RWPE2 (cell line): Measurements from ENCODE around the gene STUB1.

Experiments used
- ATAC-seq: fragments of 200-7000 bp; cut with Tn5 transposase; 3 replicates; pipeline ENCODE4 v1.9.1; 2021; ENCODE audit warnings: low read depth
- DNase-seq: peaks from one replicate; pipeline ENCODE4 v3.0.0-alpha.2; 2020; ENCODE audit warnings: low spot score
- H3K27ac ChIP-seq: fragments of 450-650 bp; 2 replicates; pipeline ENCODE4 v1.5.1; 2017; ENCODE audit warnings: mild to moderate bottlenecking; ENCODE audit not compliant: poor library complexity, severe bottlenecking
- H3K27me3 ChIP-seq: fragments of 250-450 bp; sonication (Bioruptor Pico); 2 replicates; pipeline ENCODE4 v1.5.1; 2021; ENCODE audit warnings: mild to moderate bottlenecking, moderate library complexity; ENCODE audit not compliant: insufficient read depth, poor library complexity, severe bottlenecking
- H3K36me3 ChIP-seq: fragments of 250-450 bp; sonication (Bioruptor Pico); 2 replicates; pipeline ENCODE4 v1.5.1; 2020; ENCODE audit warnings: low read depth, mild to moderate bottlenecking, moderate library complexity
- H3K4me1 ChIP-seq: fragments of 250-450 bp; sonication (Bioruptor Pico); 2 replicates; pipeline ENCODE4 v1.5.1; 2021; ENCODE audit warnings: mild to moderate bottlenecking, moderate library complexity; ENCODE audit not compliant: insufficient read depth, poor library complexity, severe bottlenecking
- H3K4me3 ChIP-seq: fragments of 250-450 bp; sonication (Bioruptor Pico); 2 replicates; pipeline ENCODE4 v1.5.1; 2021; ENCODE audit warnings: mild to moderate bottlenecking, moderate library complexity; ENCODE audit not compliant: severe bottlenecking
- H3K9me3 ChIP-seq: fragments of 250-450 bp; sonication (Bioruptor Pico); 2 replicates; pipeline ENCODE4 v1.5.1; 2021; ENCODE audit warnings: mild to moderate bottlenecking, moderate library complexity; ENCODE audit not compliant: severe bottlenecking
- CTCF ChIP-seq: fragments of 450-650 bp; IDR thresholded peaks from one replicate; pipeline ENCODE4 v1.5.1; 2017; ENCODE audit warnings: mild to moderate bottlenecking, moderate library complexity; ENCODE audit not compliant: poor library complexity, severe bottlenecking

Gene STUB1

GRCh38 chr16:698911-699671 is 18.9 kb downstream of the STUB1 start:
- DNase-seq = no peak
- TF ChIP-seq CTCF = no peak
- no peaks in the 10 kb centered on the region for H3K27me3 ChIP-seq

GRCh38 chr16:700684-701584 is 20.7 kb downstream of the STUB1 start:
- H3K36me3 ChIP-seq = no peaks in the 10 kb centered on the region
- no peak overlapping the region for H3K27ac ChIP-seq
- no peaks in the 10 kb centered on the region for H3K9me3 ChIP-seq
- H3K4me3 ChIP-seq = no peak overlapping the region
- H3K27me3 ChIP-seq = no peaks in the 10 kb centered on the region
- TF ChIP-seq CTCF = no peak
- ATAC-seq = 0 out of 3 replicates have a peak, but pooled peaks have one; percentile 16
- no peaks in the 10 kb centered on the region for H3K4me1 ChIP-seq
- no peak for DNase-seq

More at GRCh38 chr16:698911-699671, 18.9 kb downstream of the STUB1 start:
- no peak overlapping the region for H3K27ac ChIP-seq
- no peak for ATAC-seq
- H3K4me3 ChIP-seq = no peak overlapping the region
- H3K36me3 ChIP-seq = no peaks in the 10 kb centered on the region
- no peaks in the 10 kb centered on the region for H3K9me3 ChIP-seq
- H3K4me1 ChIP-seq = no peaks in the 10 kb centered on the region

GRCh38 chr16:702341-702740 is 22.1 kb downstream of the STUB1 start:
- no peaks in the 10 kb centered on the region for H3K36me3 ChIP-seq
- H3K27me3 ChIP-seq = no peaks in the 10 kb centered on the region
- no peak overlapping the region for H3K27ac ChIP-seq
- H3K9me3 ChIP-seq = no peaks in the 10 kb centered on the region
- H3K4me3 ChIP-seq = no peak overlapping the region
- DNase-seq (no peak), ATAC-seq (no peak)
- TF ChIP-seq CTCF = no peak
- H3K4me1 ChIP-seq = peaks cover 3% of the 10 kb centered on the region

GRCh38 chr16:703406-703805 is 23.2 kb downstream of the STUB1 start:
- ATAC-seq = no peak
- H3K4me3 ChIP-seq = no peak overlapping the region
- no peak for TF ChIP-seq CTCF
- peaks cover 3% of the 10 kb centered on the region for H3K4me1 ChIP-seq
- no peaks in the 10 kb centered on the region for H3K27me3 ChIP-seq
- H3K9me3 ChIP-seq = no peaks in the 10 kb centered on the region
- H3K36me3 ChIP-seq = no peaks in the 10 kb centered on the region
- H3K27ac ChIP-seq = no peak overlapping the region
- DNase-seq = no peak
